ENCODE data around the gene MANBA.
"Not testable (repeated sequence)": the region's sequence is repeated elsewhere in the genome, so short reads cannot be mapped to it uniquely, and the experiment has no call there.

MANBA gene

GRCh38 chr4:102718833-102719575 lies 41.8 kb downstream of the MANBA start:
- DNase-seq: not testable (repeated sequence)

- no peak for DNase-seq
These were observed 43.2 kb downstream of the MANBA start for GRCh38 chr4:102717448-102718092.

- no peak for DNase-seq
These were observed 45.7 kb downstream of the MANBA start for GRCh38 chr4:102715057-102715456.

GRCh38 chr4:102713774-102714173 lies 47.0 kb downstream of the MANBA start:
- DNase-seq: not testable (repeated sequence)

- no peak for DNase-seq
These were observed 47.7 kb downstream of the MANBA start for GRCh38 chr4:102713096-102713495.

GRCh38 chr4:102710986-102711385 lies 49.8 kb downstream of the MANBA start:
- no peak for DNase-seq

- not testable (repeated sequence) for DNase-seq
These were observed 51.7 kb downstream of the MANBA start for GRCh38 chr4:102709060-102709459.

GRCh38 chr4:102707150-102707549 lies 53.6 kb downstream of the MANBA start:
- no peak for DNase-seq

- no peak for DNase-seq
These were observed 55.3 kb downstream of the MANBA start for GRCh38 chr4:102705391-102705935.

- no peak for DNase-seq
These were observed 64.0 kb downstream of the MANBA start for GRCh38 chr4:102696758-102697157.

- no peak for DNase-seq
These were observed 66.0 kb downstream of the MANBA start for GRCh38 chr4:102694791-102695190.

- DNase-seq: no peak
These were observed 66.9 kb downstream of the MANBA start for GRCh38 chr4:102693861-102694260.

- DNase-seq: no peak
These were observed 67.4 kb downstream of the MANBA start for GRCh38 chr4:102693262-102693850.

- no peak for DNase-seq
These were observed 68.3 kb downstream of the MANBA start for GRCh38 chr4:102692474-102692873.

GRCh38 chr4:102687982-102688433 lies 72.8 kb downstream of the MANBA start:
- no peak for DNase-seq

GRCh38 chr4:102687373-102687981 lies 73.3 kb downstream of the MANBA start:
- DNase-seq: no peak

GRCh38 chr4:102685768-102686167 lies 75.0 kb downstream of the MANBA start:
- DNase-seq: no peak

GRCh38 chr4:102684610-102685052 lies 76.1 kb downstream of the MANBA start:
- no peak for DNase-seq

- no peak for DNase-seq
These were observed 76.7 kb downstream of the MANBA start for GRCh38 chr4:102683881-102684609.

- DNase-seq: no peak
These were observed 82.0 kb downstream of the MANBA start for GRCh38 chr4:102678695-102679335.

GRCh38 chr4:102678107-102678506 lies 82.7 kb downstream of the MANBA start:
- DNase-seq: no peak

- DNase-seq: no peak
These were observed 85.6 kb downstream of the MANBA start for GRCh38 chr4:102675141-102675540.

All from effector CD8-positive, alpha-beta T cell (primary cell).